AG04449 (cell line): Measurements from ENCODE around the gene PYROXD2.
"Not testable (repeated sequence)": the region's sequence is repeated elsewhere in the genome, so short reads cannot be mapped to it uniquely, and the experiment has no call there.

ENCODE experiments used
- CTCF ChIA-PET: fragments of 350-600 bp; formaldehyde crosslinking; extraction: SDS; loops from one replicate; lab custom pipeline; 2021; ENCODE audit warnings: antibody characterized with exemption; lab: Yijun Ruan, JAX
- POLR2A ChIA-PET: fragments of 400-600, 350-600 bp; formaldehyde crosslinking; extraction: SDS; loops from one replicate; lab custom pipeline; 2020; ENCODE audit warnings: antibody characterized with exemption, inconsistent platforms; lab: Yijun Ruan, JAX
- DNase-seq: peaks from one replicate; pipeline ENCODE4 v3.0.0-alpha.2; 2010; ENCODE audit warnings: low read depth, low spot score
- H3K4me3 ChIP-seq: 2 replicates; pipeline ENCODE4 v1.5.1; 2011; ENCODE audit warnings: low read depth, mild to moderate bottlenecking, control low read depth, low read length
- CTCF ChIP-seq: IDR thresholded peaks from one replicate; pipeline ENCODE4 v1.5.1; 2011; ENCODE audit warnings: mild to moderate bottlenecking, moderate library complexity, low read length, control low read depth, inconsistent platforms; ENCODE audit not compliant: insufficient read depth; ENCODE audit errors: missing control alignments

PYROXD2 gene

GRCh38 chr10:98390406-98390805 is 24.6 kb downstream of the PYROXD2 start:
- no peak for DNase-seq
- no peak for TF ChIP-seq CTCF
- POLR2A ChIA-PET = no interaction called here
- H3K4me3 ChIP-seq = no peak overlapping the region
- CTCF ChIA-PET = interaction anchor here (1.0 to 7.7 kb wide), 5 partner anchors 8 to 144 kb away, joined by 3 to 77 read pairs (median 3); partner anchors contain the start of gene LOXL4

GRCh38 chr10:98389398-98389797 is 25.6 kb downstream of the PYROXD2 start:
- TF ChIP-seq CTCF = no peak
- CTCF ChIA-PET = no interaction called here
- no peak for DNase-seq
- POLR2A ChIA-PET = no interaction called here
- H3K4me3 ChIP-seq = no peak overlapping the region

GRCh38 chr10:98388101-98388655 is 26.8 kb downstream of the PYROXD2 start:
- DNase-seq = no peak
- no peak for TF ChIP-seq CTCF
- H3K4me3 ChIP-seq = no peak overlapping the region
- POLR2A ChIA-PET = no interaction called here
- CTCF ChIA-PET = interaction anchor here (1.1 to 1.4 kb wide), 2 partner anchors 79 to 89 kb away, joined by 3 to 5 read pairs; no protein-coding TSS in a partner anchor

- H3K4me3 ChIP-seq = no peak overlapping the region
- no peak for TF ChIP-seq CTCF
- ChIA-PET POLR2A (interaction anchor here (0.9 kb wide), 1 partner anchor 9 kb away, joined by 4 read pairs; no protein-coding TSS in a partner anchor), CTCF (interaction anchor here (1.5 to 3.3 kb wide), 2 partner anchors 10 to 141 kb away, joined by 5 to 19 read pairs; no protein-coding TSS in a partner anchor)
- no peak for DNase-seq
Measured at GRCh38 chr10:98384531-98385133, 30.4 kb downstream of the PYROXD2 start.

GRCh38 chr10:98383869-98384268 is 31.1 kb downstream of the PYROXD2 start:
- H3K4me3 ChIP-seq = no peak overlapping the region
- POLR2A ChIA-PET = interaction anchor here (1.0 to 1.5 kb wide), 4 partner anchors 10 to 34 kb away, joined by 3 to 5 read pairs (median 4); no protein-coding TSS in a partner anchor
- TF ChIP-seq CTCF = no peak
- no peak for DNase-seq
- CTCF ChIA-PET = interaction anchor here (0.9 to 3.3 kb wide), 4 partner anchors 9 to 141 kb away, joined by 4 to 19 read pairs (median 5); no protein-coding TSS in a partner anchor

GRCh38 chr10:98383134-98383667 is 31.8 kb downstream of the PYROXD2 start:
- ChIA-PET CTCF (interaction anchor here (0.9 to 3.3 kb wide), 7 partner anchors 8 to 140 kb away, joined by 3 to 19 read pairs (median 5); partner anchors contain the start of gene PYROXD2), POLR2A (interaction anchor here (1.0 to 1.5 kb wide), 4 partner anchors 9 to 33 kb away, joined by 3 to 5 read pairs (median 4); no protein-coding TSS in a partner anchor)
- not testable (repeated sequence) for H3K4me3 ChIP-seq, DNase-seq
